Non-pigmented ciliary epithelial cell (primary cell): ENCODE results near the gene ROBO1.

Experiments
- DNase-seq: peaks from one replicate; pipeline ENCODE4 v3.0.0-alpha.2; 2010; ENCODE audit warnings: low read depth

ROBO1 gene

GRCh38 chr3:78614486-78614885 is 1153.3 kb downstream of the ROBO1 start:
- no peak for DNase-seq

- DNase-seq: no peak
These were observed 1154.3 kb downstream of the ROBO1 start for GRCh38 chr3:78613421-78613879.

DNA sequence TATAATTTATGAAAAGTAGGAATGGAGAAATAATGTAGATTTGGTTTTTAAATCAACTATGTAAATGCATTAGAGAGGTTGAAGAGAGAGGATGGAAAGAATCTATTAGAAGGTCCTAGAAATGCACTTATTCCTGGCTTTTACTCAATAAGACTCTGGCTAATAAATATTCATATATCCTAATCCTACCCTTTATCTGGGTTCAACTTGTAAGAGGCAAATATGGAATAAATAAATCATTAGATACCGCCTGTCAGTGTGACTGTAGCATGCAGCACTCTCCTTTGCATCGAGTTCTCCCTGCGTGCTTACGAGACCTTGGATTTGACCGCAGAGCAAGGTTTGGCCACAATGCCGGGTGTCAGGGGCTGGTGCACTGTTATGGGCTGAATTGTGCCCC is 1156.5 kb downstream of the ROBO1 start:
- DNase-seq: no peak

GRCh38 chr3:78610462-78611125 is 1157.2 kb downstream of the ROBO1 start:
- DNase-seq: no peak

- DNase-seq: no peak
These were observed 1161.0 kb downstream of the ROBO1 start for GRCh38 chr3:78606756-78607155.

GRCh38 chr3:78605178-78605577 is 1162.6 kb downstream of the ROBO1 start:
- DNase-seq: no peak

DNA sequence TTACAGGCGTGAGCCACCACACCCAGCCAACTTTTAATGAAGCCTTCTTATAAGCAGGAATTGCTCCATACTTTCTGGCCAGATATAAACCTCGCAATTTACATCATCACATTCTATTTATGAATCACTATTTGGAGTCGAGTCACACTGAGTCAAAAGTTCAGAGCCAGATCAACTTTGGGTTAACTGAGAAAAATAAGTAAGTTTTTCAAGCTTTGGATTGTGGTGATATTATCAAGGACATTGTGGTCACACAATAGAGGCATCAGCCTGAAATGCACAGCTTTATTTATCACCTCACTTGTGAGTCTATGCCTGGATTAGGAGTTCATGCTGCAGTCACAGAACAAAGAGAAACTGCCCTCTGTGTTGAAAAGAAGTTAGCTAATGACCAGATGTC is 1163.5 kb downstream of the ROBO1 start:
- peak; percentile 91 for DNase-seq

- no peak for DNase-seq
These were observed 1166.5 kb downstream of the ROBO1 start for GRCh38 chr3:78601249-78601648.

GRCh38 chr3:78589778-78590177 is 1178.0 kb downstream of the ROBO1 start:
- no peak for DNase-seq

- no peak for DNase-seq
These were observed 1178.7 kb downstream of the ROBO1 start for GRCh38 chr3:78588906-78589621.

GRCh38 chr3:78580681-78581080 is 1187.1 kb downstream of the ROBO1 start:
- no peak for DNase-seq

DNA sequence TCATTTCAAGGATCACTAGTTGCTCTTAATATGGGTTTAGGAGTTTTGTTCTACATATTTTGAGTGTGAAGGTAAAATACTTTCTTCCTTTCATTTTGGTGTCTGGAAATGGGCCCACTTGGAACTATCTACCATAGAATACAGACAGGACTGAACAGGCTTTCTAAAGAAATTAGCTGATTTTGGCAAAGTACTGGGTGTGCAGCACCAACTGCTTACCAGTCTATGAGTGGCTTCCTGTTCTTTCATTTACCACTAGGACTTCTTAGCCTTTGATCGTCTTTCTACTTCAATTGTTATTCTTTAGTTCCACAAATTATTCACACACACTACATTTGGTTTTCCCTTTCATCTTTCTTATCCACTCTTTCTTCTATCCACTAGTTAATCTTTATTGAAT is 1196.3 kb downstream of the ROBO1 start:
- no peak for DNase-seq

- DNase-seq: no peak
These were observed 1197.3 kb downstream of the ROBO1 start for GRCh38 chr3:78570496-78570895.

DNA sequence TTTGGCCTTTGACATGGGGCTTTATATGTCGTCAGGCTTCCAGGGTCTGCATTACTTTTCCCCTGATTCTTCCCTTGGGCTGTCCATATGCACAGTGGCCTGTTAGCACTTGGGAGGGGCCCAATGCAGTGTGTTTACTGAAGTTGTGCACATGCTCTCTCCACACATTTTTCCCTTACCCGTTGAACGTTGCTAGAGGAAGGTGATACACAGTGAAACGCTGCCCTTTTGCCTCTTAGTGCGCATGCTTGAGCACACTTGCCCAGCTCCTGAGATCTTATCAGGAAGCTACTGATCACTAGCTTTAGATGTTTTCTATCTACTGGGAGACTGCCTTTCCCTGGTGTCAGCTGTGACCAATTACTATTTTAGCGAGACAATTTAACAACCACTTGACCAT is 1198.0 kb downstream of the ROBO1 start:
- no peak for DNase-seq

GRCh38 chr3:78565712-78566111 is 1202.1 kb downstream of the ROBO1 start:
- DNase-seq: no peak

DNA sequence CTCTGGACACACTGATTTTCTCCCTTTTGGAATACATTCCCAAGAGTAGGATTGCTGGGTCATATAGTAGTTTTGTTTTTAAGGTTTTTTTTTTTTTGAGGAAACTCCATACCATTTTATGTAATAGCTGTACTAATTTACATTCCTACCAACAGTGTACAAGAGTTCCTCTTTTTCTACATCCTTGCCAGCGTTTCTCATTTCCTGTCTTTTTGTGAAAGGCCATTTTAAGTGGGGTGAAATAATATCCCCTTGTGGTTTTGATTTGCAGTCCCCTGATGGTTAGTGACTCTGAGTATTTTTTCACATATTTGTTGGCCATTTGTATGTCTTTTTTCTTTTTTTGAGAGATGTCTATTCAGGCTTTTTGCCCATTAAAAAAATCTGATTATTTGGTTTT is 1205.5 kb downstream of the ROBO1 start:
- DNase-seq: no peak
